ENCODE measurements around the gene FLNA. TPM values are rescaled to one million over a fixed set of nuclear protein-coding genes. Genes with fewer than 3 reads are reported as not detected.
A peak's percentile ranks its signal among the peaks of the same experiment; 100 is the strongest.

Gene FLNA
- total and polyA plus RNA-seq, 9 of the 15 experiments (the other 6 are each of a cell fraction or from before 2014, with no cell fraction given) = 6.2 to 735 (median 135) TPM

- no peak for TF ChIP-seq RAD21 (CRISPR knock-in tag; conservative IDR thresholded peaks at IDR 0.05 in 1 of 2, IDR thresholded peaks at IDR 0.05 in 1 of 2)
- TF ChIP-seq SIN3B (IDR thresholded peaks at IDR 0.05; ENCODE audit: low read depth) = peak; percentile 56; the same call in 1 of the 2 replicates
- TF ChIP-seq TCFL5 (CRISPR knock-in tag; conservative IDR thresholded peaks at IDR 0.05) = no peak
- TF ChIP-seq FOXP1 (CRISPR knock-in tag; IDR thresholded peaks at IDR 0.05) = 0 out of 2 replicates have a peak, but pooled peaks have one; percentile 34
- TF ChIP-seq E2F8 (IDR thresholded peaks at IDR 0.05; ENCODE audit: low read depth, partially characterized antibody) = peak; percentile 42
- peak; percentile 90; the same call in 1 of the 2 replicates for TF ChIP-seq NCOA1 (IDR thresholded peaks at IDR 0.05; ENCODE audit: low read depth)
- peak; percentile 84 for TF ChIP-seq HNRNPLL (IDR thresholded peaks at IDR 0.05; ENCODE audit: low read depth, low read length, poor library complexity, severe bottlenecking)
- peak; percentile 68 for TF ChIP-seq HMGN3 (IDR thresholded peaks at IDR 0.05; ENCODE audit: borderline replicate concordance, extremely low read depth, insufficient read length, low read depth, low read length)
- TF ChIP-seq CREM (IDR thresholded peaks at IDR 0.05; ENCODE audit: low read depth) = peak; percentile 99
- 0 out of 2 replicates have a peak, but pooled peaks have one; percentile 12 for TF ChIP-seq SOX6 (IDR thresholded peaks at IDR 0.05)
- no peak for TF ChIP-seq CUX1 (CRISPR knock-in tag; IDR thresholded peaks at IDR 0.05)
- TF ChIP-seq KDM5B (IDR thresholded peaks at IDR 0.05; ENCODE audit: insufficient replicate concordance, low read depth, low read length) = peak; percentile 60
- TF ChIP-seq ZHX1 (conservative IDR thresholded peaks at IDR 0.05; ENCODE audit: low read length) = 0 out of 2 replicates have a peak, but pooled peaks have one; percentile 71
Observed at GRCh38 chrX:154378799-154379568, 4.5 kb upstream of the FLNA start, which contains the start of gene EMD (continued).
